Gastrocnemius medialis (tissue), 4 donors: ENCODE results near the gene ARMC6.

Source experiments
- CTCF ChIP-seq, 5 experiments: fragments of 450-650 bp in 3 of 5; fragments of 200-600 bp in 2 of 5; sonication (generic) in 2 of 5; IDR thresholded peaks in 4 of 5; conservative IDR thresholded peaks in 1 of 5; 1 replicate in 4 of 5; 2 replicates in 1 of 5; pipeline ENCODE4 v1.5.1; 2016 to 2019; ENCODE audit warnings: antibody characterized with exemption in 5 of 5, mild to moderate bottlenecking in 3 of 5, moderate library complexity in 3 of 5
- POLR2A ChIP-seq, 2 donors: fragments of 450-650 bp; IDR thresholded peaks; one replicate each; pipeline ENCODE4 v1.6.1; 2017; ENCODE audit warnings: antibody characterized with exemption in 2 of 2, mild to moderate bottlenecking in 2 of 2, moderate library complexity in 2 of 2

DNA sequence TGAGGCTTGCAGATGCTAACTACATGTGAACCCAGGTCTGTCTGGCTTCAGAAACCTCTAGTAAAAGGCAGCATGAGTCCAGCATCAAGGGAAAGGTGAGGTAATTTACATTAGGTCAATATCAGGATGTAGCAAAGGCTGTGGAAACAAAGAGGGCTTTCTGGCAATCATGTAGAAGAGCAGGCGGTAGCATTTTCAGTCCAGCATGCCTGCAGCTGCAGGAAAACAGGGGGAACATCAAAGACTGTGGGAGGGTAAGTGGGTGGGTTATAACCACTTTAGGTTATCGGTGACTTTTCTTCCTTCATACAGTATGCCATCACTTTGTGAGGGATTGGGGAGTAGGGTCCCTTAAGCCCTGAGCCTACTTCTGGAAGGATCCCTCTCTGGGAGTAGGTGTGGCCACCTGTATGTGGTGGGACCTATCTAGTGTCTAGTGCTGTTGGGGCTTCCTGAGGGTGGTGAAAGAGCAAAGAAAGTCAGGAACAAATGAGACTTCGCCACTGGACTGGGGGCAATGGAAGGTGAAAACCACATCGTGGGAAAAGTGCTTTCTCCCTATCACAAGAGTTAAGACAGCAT, 10.9 kb upstream of the ARMC6 start:
- no peak for TF ChIP-seq CTCF (IDR thresholded peaks at IDR 0.05 in 4 of 5, conservative IDR thresholded peaks at IDR 0.05 in 1 of 5)
- TF ChIP-seq POLR2A (IDR thresholded peaks at IDR 0.05) = no peak
